SW480 (cell line): ENCODE results near the gene SMYD2.
"Not testable (repeated sequence)": the region's sequence is repeated elsewhere in the genome, so short reads cannot be mapped to it uniquely, and the experiment has no call there.

Experiments used
- DNase-seq: peaks from one replicate; pipeline ENCODE4 v3.0.0-alpha.2; 2016; ENCODE audit warnings: low spot score

Gene SMYD2

GRCh38 chr1:214271995-214272731 is 8.8 kb upstream of the SMYD2 start:
- no peak for DNase-seq

GRCh38 chr1:214272964-214273533 is 7.9 kb upstream of the SMYD2 start:
- no peak for DNase-seq

- not testable (repeated sequence) for DNase-seq
These were observed 5.3 kb upstream of the SMYD2 start for GRCh38 chr1:214275700-214276099.

- no peak for DNase-seq
These were observed 4.2 kb upstream of the SMYD2 start for GRCh38 chr1:214276786-214277185.

- DNase-seq: no peak
These were observed 3.0 kb upstream of the SMYD2 start for GRCh38 chr1:214277704-214278635.

GRCh38 chr1:214280386-214281020 is 456 bp upstream of the SMYD2 start:
- peak; percentile 70 for DNase-seq

- DNase-seq: peak; percentile 68
These were observed 1.0 kb downstream of the SMYD2 start for GRCh38 chr1:214281720-214282629.

- DNase-seq: peak; percentile 18
These were observed 1.8 kb downstream of the SMYD2 start for GRCh38 chr1:214282630-214283242.

- DNase-seq: no peak
These were observed 4.9 kb downstream of the SMYD2 start for GRCh38 chr1:214285610-214286440.

GRCh38 chr1:214287884-214288283 is 6.9 kb downstream of the SMYD2 start:
- no peak for DNase-seq

GRCh38 chr1:214289574-214290272 is 8.8 kb downstream of the SMYD2 start:
- DNase-seq: no peak

- no peak for DNase-seq
These were observed 9.6 kb downstream of the SMYD2 start for GRCh38 chr1:214290424-214291037.

- DNase-seq: no peak
These were observed 11.4 kb downstream of the SMYD2 start for GRCh38 chr1:214292322-214292721.

GRCh38 chr1:214295934-214296333 is 15.0 kb downstream of the SMYD2 start:
- no peak for DNase-seq

- no peak for DNase-seq
These were observed 16.1 kb downstream of the SMYD2 start for GRCh38 chr1:214296860-214297745.

- DNase-seq: no peak
These were observed 19.3 kb downstream of the SMYD2 start for GRCh38 chr1:214300149-214300780.

GRCh38 chr1:214301526-214301925 is 20.6 kb downstream of the SMYD2 start:
- DNase-seq: no peak
